Spleen (tissue), 11 donors: ENCODE data around the gene PRDX4. TPM values are rescaled to one million over a fixed set of nuclear protein-coding genes. Genes with fewer than 3 reads are reported as not detected.

ENCODE experiments used
- DNase-seq: peaks from one replicate; pipeline ENCODE4 v3.0.0-alpha.2; 2020
- H3K27ac ChIP-seq, 8 donors: fragments of 200-600 bp; sonication (generic) in 7 of 8; 1 replicate in 4 of 8; 2 replicates in 4 of 8; pipeline versions ENCODE4 v1.5.0 to v1.8.0; 2016 to 2021; ENCODE audit warnings: inconsistent platforms in 4 of 8, mild to moderate bottlenecking in 4 of 8, moderate library complexity in 1 of 8
- H3K27me3 ChIP-seq, 7 donors: fragments of 200-600 bp; sonication (generic) in 6 of 7; replicated peaks in 1 of 7; 1 replicate in 4 of 7; 2 replicates in 3 of 7; pipeline versions ENCODE4 v1.5.0 to v1.8.0; 2016 to 2021; ENCODE audit warnings: inconsistent platforms in 3 of 7, mild to moderate bottlenecking in 1 of 7
- H3K36me3 ChIP-seq, 6 donors: fragments of 200-600 bp; sonication (generic) in 5 of 6; 1 replicate in 4 of 6; 2 replicates in 2 of 6; pipeline versions ENCODE4 v1.5.0 to v1.8.0; 2016 to 2021; ENCODE audit warnings: inconsistent platforms in 2 of 6
- H3K4me1 ChIP-seq, 6 donors: fragments of 200-600 bp; sonication (generic) in 5 of 6; 1 replicate in 3 of 6; 2 replicates in 3 of 6; pipeline versions ENCODE4 v1.5.0 to v1.8.0; 2016 to 2021; ENCODE audit warnings: inconsistent platforms in 3 of 6
- H3K4me3 ChIP-seq, 8 donors: fragments of 200-600 bp; sonication (generic) in 7 of 8; 1 replicate in 4 of 8; 2 replicates in 4 of 8; pipeline versions ENCODE4 v1.5.0 to v1.8.0; 2016 to 2021; ENCODE audit warnings: inconsistent platforms in 4 of 8, mild to moderate bottlenecking in 4 of 8, moderate library complexity in 2 of 8
- H3K9me3 ChIP-seq, 8 donors: fragments of 200-600 bp; sonication (generic) in 7 of 8; 1 replicate in 4 of 8; 2 replicates in 4 of 8; pipeline versions ENCODE4 v1.5.0 to v1.8.0; 2016 to 2021; ENCODE audit warnings: inconsistent platforms in 4 of 8
- POLR2A ChIP-seq, 3 donors: fragments of 450-650 bp; IDR thresholded peaks; one replicate each; pipeline ENCODE4 v1.5.1; 2017; ENCODE audit warnings: antibody characterized with exemption in 3 of 3, mild to moderate bottlenecking in 1 of 3
- POLR2AphosphoS5 ChIP-seq, 3 donors: sonication (generic); formaldehyde crosslinking; IDR thresholded peaks; one replicate each; pipeline ENCODE4 v1.5.1; 2017; ENCODE audit warnings: antibody characterized with exemption in 3 of 3
- WGBS, 5 donors: extraction: QIAGEN DNeasy Blood & Tissue Kit in 3 of 5; methylation state at CpG; one replicate each; pipeline versions ENCODE4 v1.1.5 to v1.1.7; 2013 to 2018; 5-methylcytosine and 5-hydroxymethylcytosine counted together
- intact Hi-C: fragments of 100-400 bp; cut with DNase I; formaldehyde crosslinking; loops from one replicate; pipeline ENCODE4 v1.15.0; 2023; ENCODE audit warnings: low total_unique reads
- polyA plus RNA-seq, 3 donors: library from polyadenylated mRNA; stranded (reverse); fragments of 200-250 nt; gene quantifications; one replicate each; pipeline ENCODE4 v1.2.1, GENCODE V29; 2013
- total RNA-seq, 7 donors: library from RNA; depleted of rRNA in 3 of 7; stranded (reverse); fragments of >200 nt in 3 of 7; fragmentation: NEBNext Ultra II Directional in 4 of 7; extraction: Animal tissue kit (Norgen Biotek cat#: 25700) in 4 of 7; gene quantifications; one replicate each; pipeline versions ENCODE4 v1.1.0 to v1.2.1, GENCODE V29; 2016 to 2021
- TF ChIP-seq, protein P1 (sequence below), 11 experiments: fragments of 200-600 bp in 7 of 11; fragments of 450-650 bp in 4 of 11; sonication (generic) in 4 of 11; IDR thresholded peaks in 8 of 11; conservative IDR thresholded peaks in 3 of 11; 1 replicate in 7 of 11; 2 replicates in 4 of 11; pipeline versions ENCODE4 v1.4.0 to v1.8.0; 2016 to 2021; ENCODE audit warnings: antibody characterized with exemption in 11 of 11, inconsistent platforms in 4 of 11, mild to moderate bottlenecking in 1 of 11
- donor health status: healthy with polysubstance abuse.
- donor health status: DM: no; HTN: no; CAD: no; lungs with moderate emphysema.
- donor health status: DM: no; HTN: no; CAD: no.
- donor health status: Bipolar disorder and iron deficiency.
- donor health status: healthy.
- donor health status: DM: no; HTN: no; CAD: no.
- donor health status: DM: yes; HTN: yes; CAD: no.

The PRDX4 gene
- total and polyA plus RNA-seq, 10 donors, result 13.5 to 107 (median 38.1) TPM

DNA sequence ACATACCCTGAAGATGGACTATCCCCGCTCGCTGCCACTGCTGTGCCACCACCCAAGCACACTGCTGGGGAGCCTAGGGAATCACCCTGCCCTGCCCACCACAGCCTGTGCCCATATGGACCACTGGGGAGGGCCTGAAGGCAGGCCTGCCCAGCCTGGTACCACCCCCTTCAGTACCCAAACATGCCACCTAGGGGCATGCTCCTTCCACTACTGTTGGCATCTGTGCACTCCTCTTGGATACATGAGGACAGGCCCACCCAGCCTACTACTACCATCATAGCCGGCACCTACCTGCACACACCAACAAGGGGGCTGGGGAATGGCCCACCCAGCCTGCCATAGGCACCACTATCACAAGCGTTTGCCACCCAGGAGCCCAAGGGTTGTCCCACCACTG is 30.1 kb upstream of the PRDX4 start:
- Histone ChIP-seq H3K9me3 (peaks cover 0 to 16% (median 0%) of the 10 kb centered on the region in 8 donors), H3K36me3 (no peaks in the 10 kb centered on the region), H3K27me3 (peaks cover 0 to 4% (median 0%) of the 10 kb centered on the region in 7 donors), H3K4me1 (no peaks in the 10 kb centered on the region), H3K4me3 (no peak overlapping the region), H3K27ac (no peak overlapping the region)
- 86 to 98% (median 94%) methylated on average over 4 of the region's 4 CpGs; no CpG with 5 or more reads in 1 of the 5 donors for WGBS, 5 donors
- TF ChIP-seq, protein P1, sequence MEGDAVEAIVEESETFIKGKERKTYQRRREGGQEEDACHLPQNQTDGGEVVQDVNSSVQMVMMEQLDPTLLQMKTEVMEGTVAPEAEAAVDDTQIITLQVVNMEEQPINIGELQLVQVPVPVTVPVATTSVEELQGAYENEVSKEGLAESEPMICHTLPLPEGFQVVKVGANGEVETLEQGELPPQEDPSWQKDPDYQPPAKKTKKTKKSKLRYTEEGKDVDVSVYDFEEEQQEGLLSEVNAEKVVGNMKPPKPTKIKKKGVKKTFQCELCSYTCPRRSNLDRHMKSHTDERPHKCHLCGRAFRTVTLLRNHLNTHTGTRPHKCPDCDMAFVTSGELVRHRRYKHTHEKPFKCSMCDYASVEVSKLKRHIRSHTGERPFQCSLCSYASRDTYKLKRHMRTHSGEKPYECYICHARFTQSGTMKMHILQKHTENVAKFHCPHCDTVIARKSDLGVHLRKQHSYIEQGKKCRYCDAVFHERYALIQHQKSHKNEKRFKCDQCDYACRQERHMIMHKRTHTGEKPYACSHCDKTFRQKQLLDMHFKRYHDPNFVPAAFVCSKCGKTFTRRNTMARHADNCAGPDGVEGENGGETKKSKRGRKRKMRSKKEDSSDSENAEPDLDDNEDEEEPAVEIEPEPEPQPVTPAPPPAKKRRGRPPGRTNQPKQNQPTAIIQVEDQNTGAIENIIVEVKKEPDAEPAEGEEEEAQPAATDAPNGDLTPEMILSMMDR (IDR thresholded peaks at IDR 0.05 in 8 of 11, conservative IDR thresholded peaks at IDR 0.05 in 3 of 11), result no peak
- no peak for TF ChIP-seq POLR2AphosphoS5 (IDR thresholded peaks at IDR 0.05)
- no peak for TF ChIP-seq POLR2A (IDR thresholded peaks at IDR 0.05)
- intact Hi-C loops, result no loop called here
- DNase-seq, result no peak

DNA sequence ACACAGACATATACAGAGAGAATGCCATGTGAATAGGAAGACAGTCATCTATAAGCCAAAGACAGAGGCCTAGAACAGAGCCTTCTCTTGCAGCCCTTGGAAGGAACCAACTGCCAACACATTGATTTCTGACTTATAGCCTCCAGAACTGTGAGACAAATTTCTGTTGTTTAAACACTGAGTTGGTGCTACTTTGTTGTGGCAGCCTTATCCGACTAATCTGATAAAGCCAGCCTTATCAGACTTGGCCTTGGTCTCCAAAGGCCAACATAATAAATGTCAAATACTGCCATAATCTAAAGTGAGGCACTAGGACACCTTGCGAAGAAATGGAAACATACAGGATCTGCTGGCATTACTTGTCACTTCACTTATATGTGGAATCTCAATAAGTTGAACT is 24.3 kb upstream of the PRDX4 start:
- WGBS, 5 donors, result 65 to 92% (median 75%) methylated on average over 2 of the region's 2 CpGs
- Histone ChIP-seq H3K4me3 (no peak overlapping the region), H3K36me3 (no peaks in the 10 kb centered on the region), H3K27ac (no peak overlapping the region), H3K9me3 (peaks cover 0 to 16% (median 0%) of the 10 kb centered on the region in 8 donors), H3K4me1 (no peaks in the 10 kb centered on the region), H3K27me3 (no peaks in the 10 kb centered on the region)
- intact Hi-C loops, result no loop called here
- TF ChIP-seq, protein P1 (IDR thresholded peaks at IDR 0.05 in 8 of 11, conservative IDR thresholded peaks at IDR 0.05 in 3 of 11), result no peak
- TF ChIP-seq POLR2A (IDR thresholded peaks at IDR 0.05), result no peak
- no peak for TF ChIP-seq POLR2AphosphoS5 (IDR thresholded peaks at IDR 0.05)
- DNase-seq, result no peak

DNA sequence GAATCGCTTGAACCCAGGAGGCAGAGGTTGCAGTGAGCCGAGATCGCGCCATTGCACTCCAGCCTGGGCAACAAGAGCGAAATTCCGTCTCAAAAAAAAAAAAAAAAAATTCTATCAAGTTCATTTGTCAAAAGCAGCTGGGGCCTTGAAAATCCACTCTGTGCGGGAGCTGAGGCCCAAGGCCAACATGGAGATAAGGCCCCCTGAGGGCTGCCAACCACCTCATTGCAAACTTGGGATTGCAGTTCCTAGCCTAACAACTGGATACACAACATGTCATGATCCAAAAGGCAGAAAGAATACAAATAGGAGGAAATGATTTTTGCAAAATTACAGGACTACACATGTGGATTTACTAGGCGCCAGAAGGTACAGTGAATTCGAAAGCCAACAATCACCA is 22.5 kb upstream of the PRDX4 start:
- TF ChIP-seq, protein P1 (IDR thresholded peaks at IDR 0.05 in 8 of 11, conservative IDR thresholded peaks at IDR 0.05 in 3 of 11), result no peak
- TF ChIP-seq POLR2A (IDR thresholded peaks at IDR 0.05) (no peak), POLR2AphosphoS5 (IDR thresholded peaks at IDR 0.05) (no peak)
- Histone ChIP-seq H3K27me3 (no peaks in the 10 kb centered on the region), H3K36me3 (no peaks in the 10 kb centered on the region), H3K9me3 (peaks cover 0 to 14% (median 0%) of the 10 kb centered on the region in 8 donors), H3K27ac (no peak overlapping the region), H3K4me1 (no peaks in the 10 kb centered on the region), H3K4me3 (no peak overlapping the region)
- intact Hi-C loops, result no loop called here
- DNase-seq, result no peak
- 78 to 89% (median 87%) methylated on average over 9 of the region's 9 CpGs for WGBS, 5 donors

DNA sequence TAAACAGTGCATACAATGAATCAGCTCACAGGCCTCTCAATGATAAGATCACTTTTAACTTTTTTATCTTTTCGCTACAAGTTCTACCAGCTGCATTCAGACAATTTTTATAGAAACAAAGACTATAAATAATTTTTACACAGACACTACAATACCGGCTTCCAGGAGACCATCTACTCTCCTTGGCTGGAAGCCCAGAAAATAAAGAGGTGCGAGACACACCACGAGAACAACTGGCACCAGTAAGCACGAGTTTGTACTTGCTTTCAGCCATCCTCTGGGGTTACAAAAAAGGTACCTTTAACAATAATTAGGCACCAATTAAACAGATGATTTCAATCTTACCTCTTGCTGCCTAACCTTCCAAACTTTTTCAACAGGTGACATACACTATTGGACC is 11.2 kb upstream of the PRDX4 start:
- intact Hi-C loops, result no loop called here
- peaks cover 0 to 7% (median 0%) of the 10 kb centered on the region in 7 donors for H3K27me3 ChIP-seq
- no peak overlapping the region for H3K27ac ChIP-seq
- no peaks in the 10 kb centered on the region for H3K4me1 ChIP-seq
- WGBS, 5 donors, result 46 to 67% (median 53%) methylated on average over 5 of the region's 5 CpGs
- no peak overlapping the region for H3K4me3 ChIP-seq
- H3K9me3 ChIP-seq, result no peaks in the 10 kb centered on the region
- no peak for DNase-seq
- H3K36me3 ChIP-seq, result no peaks in the 10 kb centered on the region
- TF ChIP-seq POLR2A (IDR thresholded peaks at IDR 0.05), result no peak
- TF ChIP-seq, protein P1 (IDR thresholded peaks at IDR 0.05 in 8 of 11, conservative IDR thresholded peaks at IDR 0.05 in 3 of 11), result no peak
- TF ChIP-seq POLR2AphosphoS5 (IDR thresholded peaks at IDR 0.05), result no peak
